Fibroblast of skin of right quadriceps (primary cell): ENCODE results near the gene CLDND2.

Experiments used
- DNase-seq: peaks from one replicate; pipeline ENCODE4 v3.0.0-alpha.2; 2013

The CLDND2 gene

DNA sequence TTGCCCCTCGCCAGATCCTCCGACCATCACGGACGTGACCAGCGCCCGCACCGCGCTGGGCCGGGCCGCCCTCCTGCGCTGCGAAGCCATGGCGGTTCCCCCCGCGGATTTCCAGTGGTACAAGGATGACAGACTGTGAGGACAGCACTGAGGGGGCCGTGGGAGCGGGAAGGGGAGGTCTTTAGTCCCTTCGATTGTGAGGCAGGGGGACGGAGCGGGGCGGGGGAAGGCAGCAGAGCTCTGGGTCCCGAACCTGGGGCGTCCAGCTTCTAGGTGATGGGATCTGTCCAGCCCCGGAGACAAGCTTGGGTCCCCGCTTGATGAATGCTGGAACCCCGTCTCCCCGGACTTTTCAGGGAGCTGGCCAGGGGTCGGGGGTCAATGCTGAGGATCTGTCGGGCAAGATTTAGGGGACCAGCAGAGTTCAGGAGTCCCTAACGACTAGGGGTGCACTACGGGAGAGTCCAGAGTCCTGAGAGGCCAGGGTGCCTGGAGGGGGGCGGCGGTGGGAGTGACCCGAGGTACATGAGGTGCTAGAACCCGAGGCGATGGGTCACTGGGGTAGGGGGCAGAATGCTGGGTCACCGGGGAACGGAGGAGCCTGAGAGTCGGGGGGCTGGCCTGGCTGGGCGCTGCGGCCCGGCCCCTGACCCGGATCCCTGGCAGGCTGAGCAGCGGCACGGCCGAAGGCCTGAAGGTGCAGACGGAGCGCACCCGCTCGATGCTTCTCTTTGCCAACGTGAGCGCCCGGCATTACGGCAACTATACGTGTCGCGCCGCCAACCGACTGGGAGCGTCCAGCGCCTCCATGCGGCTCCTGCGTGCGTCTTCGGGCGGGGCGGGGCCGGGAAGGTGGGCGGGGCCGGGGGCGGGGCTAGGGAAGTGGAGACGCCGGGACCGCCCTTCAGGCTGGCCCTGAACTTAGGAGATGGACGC lies 41.5 kb downstream of the CLDND2 start:
- DNase-seq, result peak; percentile 18

DNA sequence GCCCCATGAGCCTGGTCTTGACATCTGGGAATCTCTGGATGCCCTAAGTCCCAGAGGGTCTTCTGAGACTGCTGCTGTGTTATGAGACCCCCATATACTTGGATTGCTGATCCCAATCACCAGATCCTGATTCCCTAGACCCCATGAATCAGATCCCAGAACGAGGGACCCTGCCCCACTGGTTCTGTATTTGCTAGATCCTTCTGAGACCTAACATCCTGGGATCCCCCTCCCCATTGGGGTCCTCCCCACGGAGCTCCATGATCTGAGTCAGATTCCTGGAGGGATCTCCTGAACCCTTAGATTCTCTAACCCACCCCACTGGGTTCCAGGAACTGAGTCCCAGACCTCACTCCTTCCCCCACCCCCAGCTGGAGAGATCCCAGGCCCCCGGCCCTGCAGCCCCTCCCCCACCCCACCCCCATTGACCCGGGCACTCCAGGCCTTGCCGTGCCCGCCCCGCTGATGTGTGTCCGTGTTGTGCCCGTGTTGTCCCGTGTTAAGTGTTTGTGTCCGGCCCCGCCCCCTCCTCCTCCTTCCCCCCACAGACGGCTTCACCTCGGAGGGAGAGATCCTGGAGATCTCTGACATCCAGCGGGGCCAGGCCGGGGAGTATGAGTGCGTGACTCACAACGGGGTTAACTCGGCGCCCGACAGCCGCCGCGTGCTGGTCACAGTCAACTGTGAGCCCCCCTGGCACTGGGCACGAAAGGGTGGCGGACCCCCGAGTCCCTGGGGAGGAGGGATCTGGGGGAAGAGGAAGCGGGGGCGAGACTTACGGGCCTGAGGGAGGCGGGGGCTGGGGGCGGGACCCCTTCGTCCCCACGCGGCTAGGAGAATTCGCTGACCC lies 42.4 kb downstream of the CLDND2 start:
- DNase-seq, result no peak

GRCh38 chr19:51325161-51325976 lies 43.4 kb downstream of the CLDND2 start:
- DNase-seq, result no peak

DNA sequence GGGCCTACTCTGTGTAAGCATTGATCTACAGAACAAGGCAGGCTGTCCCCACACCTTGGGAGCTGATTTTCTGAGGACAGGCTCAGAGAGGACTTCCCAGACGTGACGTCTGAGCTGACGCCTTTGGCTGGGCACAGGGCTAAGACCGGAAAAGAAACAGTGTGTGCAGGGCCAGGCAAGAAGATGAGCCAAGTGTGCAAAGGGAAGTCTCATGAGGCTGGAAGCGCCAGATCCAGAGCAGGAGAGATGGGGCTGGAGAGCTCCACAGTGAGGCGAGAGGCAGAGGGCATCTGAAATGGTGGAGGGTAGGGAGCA lies 44.7 kb downstream of the CLDND2 start:
- DNase-seq, result no peak

DNA sequence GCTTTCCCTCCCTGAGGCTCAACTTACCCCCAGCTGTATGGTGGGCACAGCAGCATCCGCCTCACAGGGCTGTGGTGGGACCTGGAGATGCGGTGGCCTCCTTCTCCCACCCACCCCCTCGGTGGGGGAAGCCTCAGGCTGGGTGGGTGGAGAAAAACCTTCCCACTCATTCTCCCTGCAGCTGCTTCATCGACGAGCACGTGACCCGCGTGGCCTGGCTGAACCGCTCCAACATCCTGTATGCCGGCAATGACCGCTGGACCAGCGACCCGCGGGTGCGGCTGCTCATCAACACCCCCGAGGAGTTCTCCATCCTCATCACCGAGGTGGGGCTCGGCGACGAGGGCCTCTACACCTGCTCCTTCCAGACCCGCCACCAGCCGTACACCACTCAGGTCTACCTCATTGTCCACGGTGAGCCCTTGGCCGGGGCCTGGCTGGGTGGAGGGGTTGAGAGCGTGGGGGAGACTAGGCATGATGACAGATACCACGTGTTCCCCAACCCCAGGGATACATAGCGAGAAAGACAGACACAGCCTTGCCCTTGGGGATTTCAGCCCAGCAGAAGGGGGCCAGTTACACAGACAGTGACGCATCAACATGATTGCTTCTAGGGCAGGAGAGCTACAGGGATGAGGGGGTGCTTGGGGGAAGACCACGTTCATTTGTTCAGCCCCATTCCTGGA lies 45.2 kb downstream of the CLDND2 start:
- no peak for DNase-seq

GRCh38 chr19:51321799-51322198 lies 47.0 kb downstream of the CLDND2 start:
- no peak for DNase-seq

DNA sequence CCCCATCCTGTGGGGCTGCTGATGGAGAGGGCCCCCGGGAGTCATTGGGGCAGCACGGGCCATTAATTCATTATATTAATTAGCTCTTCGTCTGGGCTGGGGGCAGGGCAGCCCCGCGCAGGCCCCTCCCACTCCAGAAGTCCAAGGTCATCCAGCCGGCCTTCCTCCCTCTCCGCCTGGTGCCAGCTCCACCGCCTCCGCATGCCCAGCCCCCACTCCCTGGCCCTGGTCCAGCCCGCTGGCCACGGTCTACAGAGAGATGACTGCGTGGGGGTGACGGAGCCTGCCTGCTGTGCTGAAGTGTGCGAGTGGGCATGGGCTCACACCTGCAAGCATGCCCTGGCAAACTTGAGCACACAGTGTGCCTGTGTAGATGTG lies 48.5 kb downstream of the CLDND2 start:
- DNase-seq, result no peak

GRCh38 chr19:51319649-51320279 lies 49.0 kb downstream of the CLDND2 start:
- no peak for DNase-seq

DNA sequence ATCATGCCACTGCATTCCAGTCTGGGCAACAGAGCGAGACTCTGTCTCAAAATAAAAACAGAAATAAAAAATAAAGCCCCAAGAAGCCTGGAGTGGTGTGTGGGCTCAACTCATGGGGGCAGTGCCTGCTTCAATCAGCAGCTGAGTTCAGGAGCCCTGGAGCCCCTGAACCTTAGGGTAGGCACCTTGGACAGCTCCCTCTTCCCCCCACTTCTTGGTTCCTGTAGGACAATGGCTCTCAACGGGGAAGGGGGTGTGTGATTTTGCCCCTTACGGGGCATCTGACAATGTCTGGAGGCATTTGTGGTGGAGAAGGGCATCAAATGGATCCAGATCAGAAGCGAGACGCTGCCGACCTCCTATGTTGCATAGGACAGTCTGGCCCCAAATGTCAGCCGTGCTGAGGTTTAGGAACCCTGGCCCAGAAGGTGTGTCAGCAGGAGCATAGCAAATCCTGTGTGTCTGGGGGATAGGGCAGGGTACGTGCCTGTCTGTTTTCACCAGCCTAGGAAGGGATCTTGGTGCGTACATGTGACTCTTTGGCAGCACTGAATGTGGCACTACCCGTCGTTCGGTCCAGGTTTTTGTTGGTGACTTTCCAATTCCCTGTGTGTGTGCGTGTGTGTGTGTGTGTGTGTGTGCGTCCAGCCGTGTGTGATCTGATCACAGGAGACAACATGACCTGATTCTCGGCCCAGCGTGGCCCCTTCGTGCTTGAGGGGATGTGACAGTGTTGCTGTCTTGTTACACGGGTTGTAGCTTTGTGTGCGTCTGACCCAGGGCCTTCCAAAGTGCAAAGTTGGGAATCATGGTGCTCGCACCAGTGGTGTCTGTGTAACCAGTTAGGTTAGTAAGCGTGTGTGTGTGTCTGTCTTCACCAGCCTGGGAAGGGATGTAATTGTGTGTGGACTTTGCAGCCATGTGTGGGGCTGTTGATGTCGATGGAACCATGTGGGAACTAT lies 49.8 kb downstream of the CLDND2 start:
- DNase-seq, result no peak

DNA sequence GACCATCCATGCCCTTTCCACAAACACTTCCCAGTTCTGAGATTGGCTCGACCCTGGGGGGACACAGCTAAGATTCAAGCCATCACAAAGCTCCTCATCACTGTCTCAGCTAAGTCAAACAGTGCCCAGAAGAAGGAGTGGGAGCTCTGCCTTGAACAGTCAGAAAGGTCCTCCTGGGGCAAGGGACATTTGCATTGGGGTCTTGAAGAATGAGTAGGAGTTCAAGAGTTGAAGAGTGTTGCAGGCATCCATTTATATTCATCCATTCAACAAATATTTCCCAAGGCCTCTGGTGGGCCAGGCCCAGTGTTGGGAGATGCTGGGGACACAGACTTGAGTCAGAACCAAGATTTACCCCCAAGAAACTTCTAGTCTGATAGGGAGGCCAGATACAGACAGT lies 50.8 kb downstream of the CLDND2 start:
- no peak for DNase-seq

GRCh38 chr19:51317376-51317775 lies 51.4 kb downstream of the CLDND2 start:
- DNase-seq, result no peak
